MM.1S (cell line): ENCODE data around the gene MARCHF10.
"Not testable (repeated sequence)": the region's sequence is repeated elsewhere in the genome, so short reads cannot be mapped to it uniquely, and the experiment has no call there.

Experiments used
- DNase-seq: peaks from one replicate; pipeline ENCODE4 v3.0.0-alpha.2; 2015
- H2AFZ ChIP-seq: fragments of 300-600 bp; sonication (generic); 2 replicates; pipeline ENCODE4 v1.6.0; 2016; ENCODE audit warnings: antibody characterized with exemption, low read length
- H3F3A ChIP-seq: fragments of 300-600 bp; sonication (generic); 2 replicates; pipeline ENCODE4 v1.6.1; 2016; ENCODE audit warnings: mild to moderate bottlenecking, antibody characterized with exemption, low read length, moderate library complexity, mixed read lengths; ENCODE audit not compliant: insufficient read depth
- H3K27ac ChIP-seq: fragments of 300-600 bp; sonication (generic); 2 replicates; pipeline ENCODE4 v1.5.1; 2016; ENCODE audit warnings: mild to moderate bottlenecking, low read length
- H3K27me3 ChIP-seq: fragments of 300-600 bp; sonication (generic); replicated peaks from 2 replicates; pipeline ENCODE4 v1.6.0; 2016; ENCODE audit warnings: low read length; ENCODE audit not compliant: insufficient read depth
- H3K36me3 ChIP-seq: fragments of 300-600 bp; sonication (generic); replicated peaks from 2 replicates; pipeline ENCODE4 v1.6.1; 2016; ENCODE audit warnings: mild to moderate bottlenecking, low read length, mixed read lengths; ENCODE audit not compliant: insufficient read depth
- H3K4me1 ChIP-seq: fragments of 300-600 bp; sonication (generic); 2 replicates; pipeline ENCODE4 v1.6.1; 2016; ENCODE audit warnings: low read length, mixed read lengths
- H3K4me2 ChIP-seq: fragments of 300-600 bp; sonication (generic); 2 replicates; pipeline ENCODE4 v1.6.0; 2016; ENCODE audit warnings: low read depth, low read length
- H3K4me3 ChIP-seq: fragments of 300-600 bp; sonication (generic); 2 replicates; pipeline ENCODE4 v1.5.1; 2016; ENCODE audit warnings: low read length, mixed read lengths
- H3K79me2 ChIP-seq: fragments of 300-600 bp; sonication (generic); 2 replicates; pipeline ENCODE4 v1.6.1; 2016; ENCODE audit warnings: mixed run types, low read length, mixed read lengths
- H3K9ac ChIP-seq: fragments of 300-600 bp; sonication (generic); 2 replicates; pipeline ENCODE4 v1.6.1; 2016; ENCODE audit warnings: low read length, mixed read lengths
- H3K9me2 ChIP-seq: fragments of 300-600 bp; sonication (generic); replicated peaks from 2 replicates; pipeline ENCODE4 v1.6.1; 2016; ENCODE audit warnings: mild to moderate bottlenecking, low read length, mixed read lengths; ENCODE audit not compliant: insufficient read depth
- H3K9me3 ChIP-seq: fragments of 300-600 bp; sonication (generic); replicated peaks from 2 replicates; pipeline ENCODE4 v1.6.1; 2016; ENCODE audit warnings: mild to moderate bottlenecking, low read length, mixed read lengths; ENCODE audit not compliant: insufficient read depth
- H4K20me1 ChIP-seq: fragments of 300-600 bp; sonication (generic); 2 replicates; pipeline ENCODE4 v1.6.1; 2016; ENCODE audit warnings: mild to moderate bottlenecking, low read length, moderate library complexity, mixed read lengths; ENCODE audit not compliant: insufficient read depth
- CTCF ChIP-seq: fragments of 300-600 bp; sonication (generic); IDR thresholded peaks from 2 replicates; pipeline ENCODE4 v1.5.1; 2016; ENCODE audit warnings: antibody characterized with exemption, low read length, mixed read lengths
- EZH2 ChIP-seq: fragments of 300-600 bp; sonication (generic); optimal IDR thresholded peaks from 2 replicates; pipeline ENCODE3; 2017; ENCODE audit warnings: low read depth, mild to moderate bottlenecking, antibody characterized with exemption, low read length, mixed read lengths
- EZH2phosphoT487 ChIP-seq: fragments of 300-600 bp; sonication (generic); IDR thresholded peaks from 2 replicates; pipeline ENCODE4 v1.6.1; 2018; ENCODE audit warnings: antibody characterized with exemption, low read length

Gene MARCHF10

GRCh38 chr17:62786646-62787045, 21.5 kb downstream of the MARCHF10 start:
- H3K9ac ChIP-seq: no peak overlapping the region
- TF ChIP-seq EZH2 (no peak), CTCF (no peak), EZH2phosphoT487 (no peak)
- H4K20me1 ChIP-seq: no peaks in the 10 kb centered on the region
- no peaks in the 10 kb centered on the region for H3F3A ChIP-seq
- no peak overlapping the region for H2AFZ ChIP-seq
- no peak overlapping the region for H3K4me3 ChIP-seq
- H3K79me2 ChIP-seq: no peaks in the 10 kb centered on the region
- H3K36me3 ChIP-seq: no peaks in the 10 kb centered on the region
- no peak overlapping the region for H3K4me2 ChIP-seq
- H3K27ac ChIP-seq: no peak overlapping the region
- no peaks in the 10 kb centered on the region for H3K9me3 ChIP-seq
- no peaks in the 10 kb centered on the region for H3K27me3 ChIP-seq
- H3K4me1 ChIP-seq: no peaks in the 10 kb centered on the region
- no peaks in the 10 kb centered on the region for H3K9me2 ChIP-seq
- DNase-seq: no peak

GRCh38 chr17:62785983-62786382, 22.1 kb downstream of the MARCHF10 start:
- H3K4me2 ChIP-seq, H3K27ac ChIP-seq, H4K20me1 ChIP-seq, H3K9me3 ChIP-seq, H3K9me2 ChIP-seq, H3K36me3 ChIP-seq, H3K79me2 ChIP-seq, DNase-seq, H3K27me3 ChIP-seq, H3K4me1 ChIP-seq, H3K9ac ChIP-seq, H2AFZ ChIP-seq, H3K4me3 ChIP-seq, H3F3A ChIP-seq: not testable (repeated sequence)

GRCh38 chr17:62782730-62783270, 25.3 kb downstream of the MARCHF10 start:
- no peaks in the 10 kb centered on the region for H3K79me2 ChIP-seq
- TF ChIP-seq EZH2phosphoT487: no peak
- TF ChIP-seq CTCF: no peak
- no peak for TF ChIP-seq EZH2
- no peak overlapping the region for H2AFZ ChIP-seq
- H3K36me3 ChIP-seq: no peaks in the 10 kb centered on the region
- no peak overlapping the region for H3K4me3 ChIP-seq
- no peaks in the 10 kb centered on the region for H3K9me2 ChIP-seq
- H3K27me3 ChIP-seq: no peaks in the 10 kb centered on the region
- no peaks in the 10 kb centered on the region for H3K4me1 ChIP-seq
- no peak overlapping the region for H3K27ac ChIP-seq
- no peak overlapping the region for H3K9ac ChIP-seq
- H3F3A ChIP-seq: no peaks in the 10 kb centered on the region
- H3K4me2 ChIP-seq: no peak overlapping the region
- H3K9me3 ChIP-seq: no peaks in the 10 kb centered on the region
- DNase-seq: no peak
- H4K20me1 ChIP-seq: no peaks in the 10 kb centered on the region

GRCh38 chr17:62781831-62782251, 26.3 kb downstream of the MARCHF10 start:
- no peaks in the 10 kb centered on the region for H3K27me3 ChIP-seq
- TF ChIP-seq EZH2: no peak
- TF ChIP-seq EZH2phosphoT487: no peak
- no peak for TF ChIP-seq CTCF
- no peaks in the 10 kb centered on the region for H3K4me1 ChIP-seq
- no peak overlapping the region for H3K27ac ChIP-seq
- no peaks in the 10 kb centered on the region for H3K79me2 ChIP-seq
- H3F3A ChIP-seq: no peaks in the 10 kb centered on the region
- H3K4me3 ChIP-seq: no peak overlapping the region
- H3K9ac ChIP-seq: no peak overlapping the region
- H4K20me1 ChIP-seq: no peaks in the 10 kb centered on the region
- no peak overlapping the region for H2AFZ ChIP-seq
- no peak for DNase-seq
- no peaks in the 10 kb centered on the region for H3K36me3 ChIP-seq
- H3K4me2 ChIP-seq: no peak overlapping the region
- no peaks in the 10 kb centered on the region for H3K9me2 ChIP-seq
- no peaks in the 10 kb centered on the region for H3K9me3 ChIP-seq
